Measurements from ENCODE around the gene MAEA. TPM values are rescaled to one million over a fixed set of nuclear protein-coding genes. Genes with fewer than 3 reads are reported as not detected.
"Not testable (repeated sequence)": the region's sequence is repeated elsewhere in the genome, so short reads cannot be mapped to it uniquely, and the experiment has no call there.

Gene MAEA
- total RNA-seq, 1 experiment from 2014 or later, result 54.3 TPM

DNA sequence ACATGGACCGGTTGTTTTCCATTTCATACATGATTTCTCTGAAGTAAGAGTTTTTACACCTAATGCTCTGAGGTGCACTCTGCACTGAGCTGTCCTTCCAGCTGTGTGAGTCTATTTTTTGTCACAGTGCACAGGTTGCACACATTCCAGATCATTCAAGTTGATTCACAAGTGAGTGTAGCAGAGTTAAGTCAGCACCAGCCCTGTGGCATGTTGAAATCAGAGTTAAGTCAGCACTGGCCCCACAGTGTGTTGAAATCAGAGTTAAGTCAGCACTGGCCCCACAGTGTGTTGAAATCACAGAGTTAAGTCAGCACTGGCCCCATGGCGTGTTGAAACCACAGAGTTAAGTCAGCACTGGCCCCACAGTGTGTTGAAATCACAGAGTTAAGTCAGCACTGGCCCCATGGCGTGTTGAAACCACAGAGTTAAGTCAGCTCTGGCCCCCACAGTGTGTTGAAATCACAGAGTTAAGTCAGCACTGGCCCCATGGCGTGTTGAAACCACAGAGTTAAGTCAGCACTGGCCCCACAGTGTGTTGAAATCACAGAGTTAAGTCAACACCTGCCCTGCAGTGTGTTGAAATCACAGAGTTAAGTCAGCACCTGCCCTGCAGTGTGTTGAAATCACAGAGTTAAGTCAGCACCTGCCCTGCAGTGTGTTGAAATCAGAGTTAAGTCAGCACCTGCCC, 45.6 kb downstream of the MAEA start:
- DNase-seq (ENCODE audit: low spot score), result not testable (repeated sequence)

DNA sequence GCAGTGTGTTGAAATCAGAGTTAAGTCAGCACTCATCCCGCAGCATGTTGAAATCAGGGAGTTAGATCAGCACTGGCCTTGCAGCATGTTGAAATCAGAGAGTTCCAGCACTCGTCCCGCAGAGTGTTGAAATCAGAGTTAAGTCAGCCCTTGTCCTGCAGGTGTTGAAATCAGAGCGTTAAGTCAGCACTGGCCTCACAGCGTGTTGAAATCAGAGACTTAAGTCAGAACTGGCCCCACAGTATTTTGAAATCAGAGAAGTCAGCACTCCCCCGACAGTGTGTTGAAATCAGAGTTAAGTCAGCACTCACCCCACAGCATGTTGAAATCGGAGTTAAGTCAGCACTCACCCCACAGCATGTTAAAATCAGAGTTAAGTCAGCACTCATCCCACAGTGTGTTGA, 46.4 kb downstream of the MAEA start:
- no peak for DNase-seq (ENCODE audit: low spot score)

DNA sequence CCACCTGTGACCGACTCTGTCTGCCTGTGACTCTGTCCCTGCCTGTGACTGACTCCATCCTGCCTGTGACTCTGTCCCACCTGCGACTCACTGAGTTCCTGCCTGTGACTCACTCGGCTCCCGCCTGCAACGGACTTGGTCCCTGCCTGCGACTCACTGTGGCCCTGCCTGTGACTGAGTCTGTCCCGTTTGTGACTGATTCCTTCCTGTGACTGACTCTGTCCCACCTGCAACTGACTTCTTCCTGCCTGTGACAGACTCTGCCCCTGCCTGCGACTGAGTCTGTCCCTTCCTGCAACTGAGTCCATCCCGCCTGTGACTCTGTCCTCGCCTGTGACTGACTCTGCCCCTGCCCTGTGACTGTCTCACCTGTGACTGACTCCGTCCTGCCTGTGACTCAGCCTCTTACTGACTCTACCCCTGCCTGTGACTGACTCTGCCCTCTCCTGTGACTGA, 47.7 kb downstream of the MAEA start:
- no peak for DNase-seq (ENCODE audit: low spot score)

DNA sequence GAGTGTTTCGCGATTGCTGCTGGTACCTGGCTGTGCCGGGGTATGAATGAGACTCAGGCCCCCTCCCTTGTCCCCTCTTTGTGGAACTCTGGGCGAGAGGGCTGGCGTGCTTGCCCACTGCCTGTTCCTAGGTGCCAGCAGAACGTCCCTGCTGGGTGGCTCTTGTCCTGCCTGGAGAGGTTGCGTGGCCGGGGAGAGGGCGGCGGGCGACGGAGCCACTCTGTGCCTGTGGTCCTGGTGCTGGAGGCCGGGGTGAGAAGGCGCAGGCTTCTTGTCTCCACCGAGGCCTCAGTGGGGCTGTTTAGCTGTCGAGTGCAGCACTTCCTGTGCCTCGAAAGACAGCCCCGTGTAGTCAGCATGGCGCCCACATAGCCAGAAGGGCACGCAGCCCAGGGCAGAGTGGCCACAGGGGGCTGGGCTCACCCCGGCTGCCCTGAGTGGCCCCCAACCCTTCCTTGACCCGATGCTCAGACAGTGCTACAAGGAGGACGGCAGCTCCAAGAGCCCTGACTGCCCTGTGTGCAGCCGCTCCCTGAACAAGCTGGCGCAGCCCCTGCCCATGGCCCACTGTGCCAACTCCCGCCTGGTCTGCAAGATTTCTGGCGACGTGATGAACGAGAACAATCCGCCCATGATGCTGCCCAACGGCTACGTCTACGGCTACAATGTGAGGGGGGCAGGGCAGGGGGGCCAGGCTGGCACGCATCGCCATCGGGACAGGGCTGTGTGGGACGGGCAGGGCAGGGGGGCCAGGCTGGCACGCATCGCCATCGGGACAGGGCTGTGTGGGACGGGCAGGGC, 48.5 kb downstream of the MAEA start:
- no peak for DNase-seq (ENCODE audit: low spot score)

DNA sequence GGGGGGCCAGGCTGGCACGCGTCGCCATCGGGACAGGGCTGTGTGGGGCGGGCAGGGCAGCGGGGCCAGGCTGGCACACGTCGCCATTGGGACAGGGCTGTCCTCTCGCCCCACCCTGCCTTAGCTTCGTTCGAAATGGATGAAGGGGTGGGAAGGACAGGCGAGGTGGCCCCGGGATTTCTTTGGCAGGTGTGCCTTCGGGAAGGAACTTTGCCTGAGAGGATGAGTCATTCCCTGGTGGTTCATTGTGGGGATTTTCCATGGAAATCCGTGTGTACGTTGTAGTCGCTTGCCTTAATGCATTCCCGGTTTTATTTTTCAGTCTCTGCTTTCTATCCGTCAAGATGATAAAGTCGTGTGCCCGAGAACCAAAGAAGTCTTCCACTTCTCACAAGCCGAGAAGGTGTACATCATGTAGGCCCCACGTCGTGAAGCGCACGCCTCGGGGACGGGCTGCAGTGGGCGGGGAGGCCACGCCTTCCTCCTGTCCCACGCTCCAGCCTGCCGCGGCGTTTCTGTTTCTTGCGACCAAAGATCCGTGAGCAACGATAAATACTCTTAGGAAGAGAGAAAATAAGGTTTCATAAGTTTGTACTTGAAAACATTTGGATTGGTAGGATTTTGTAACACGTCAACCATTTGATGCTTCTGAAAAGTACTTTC, 49.2 kb downstream of the MAEA start:
- no peak for DNase-seq (ENCODE audit: low spot score)

DNA sequence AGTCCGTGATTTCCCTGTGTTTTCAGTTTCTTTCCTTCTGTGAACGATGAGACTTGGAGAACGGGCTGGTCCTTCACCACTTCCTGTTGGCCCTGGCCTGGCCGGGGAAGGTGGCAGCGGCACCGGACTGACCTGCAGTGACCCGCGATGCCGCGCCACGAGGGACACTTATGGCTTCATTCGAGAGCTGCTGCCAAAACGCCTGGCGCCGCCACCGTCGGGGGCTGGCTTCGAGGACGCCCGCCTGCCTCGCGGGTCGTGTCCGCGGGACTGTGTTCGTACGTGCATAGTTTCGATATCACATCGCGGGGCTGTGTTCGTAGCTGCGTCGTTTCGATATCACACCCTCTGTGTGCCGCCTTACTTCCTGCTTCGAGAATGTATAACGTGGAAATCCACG, 49.8 kb downstream of the MAEA start:
- no peak for DNase-seq (ENCODE audit: low spot score)

DNA sequence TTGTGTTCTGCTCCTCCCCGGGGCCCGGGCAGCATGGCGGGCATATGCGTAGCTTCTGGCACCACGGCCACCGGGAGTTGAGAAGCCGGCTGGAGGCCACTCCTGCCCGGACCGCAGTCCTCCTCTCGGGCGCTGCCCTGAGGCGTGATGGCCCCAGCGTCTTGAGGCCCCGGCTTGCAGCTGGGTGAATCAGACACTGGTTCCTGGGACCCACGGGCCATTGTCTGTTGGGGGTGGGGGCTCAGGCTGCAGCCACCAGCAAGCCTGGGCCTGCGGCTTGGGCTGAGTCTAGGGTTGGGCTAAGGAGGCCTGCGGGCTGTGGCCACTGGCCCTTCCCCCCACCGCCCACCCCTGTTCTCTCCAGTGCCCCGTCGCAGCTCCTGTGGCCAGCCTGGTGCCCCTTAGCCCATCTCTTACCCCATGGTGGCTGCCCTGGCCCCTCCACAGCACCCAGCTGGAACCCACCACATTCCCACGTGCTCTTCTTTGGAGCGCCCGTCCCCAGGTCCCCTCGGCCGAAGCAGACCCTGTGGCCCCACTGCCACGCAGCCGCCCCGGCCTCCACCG, 50.6 kb downstream of the MAEA start:
- DNase-seq (ENCODE audit: low spot score), result no peak

DNA sequence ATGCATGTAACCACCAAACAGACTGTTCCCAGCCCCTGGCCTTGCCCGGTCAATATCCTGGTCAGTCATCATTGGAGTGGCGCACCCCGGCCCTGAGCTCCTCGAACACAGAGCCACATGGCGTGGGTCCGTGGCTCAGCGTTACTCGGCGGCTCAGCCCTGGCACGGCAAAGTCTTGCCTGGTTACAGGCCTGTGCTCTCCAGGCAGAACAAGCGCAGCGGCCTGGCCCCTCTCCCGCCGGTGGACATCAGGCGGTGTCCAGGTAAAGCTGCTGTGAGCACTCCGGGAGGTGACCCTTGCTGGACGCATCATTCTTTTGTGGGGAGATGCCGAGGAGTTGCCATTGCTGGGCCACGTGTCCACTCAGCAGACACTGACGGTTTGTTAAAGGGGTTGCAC, 51.2 kb downstream of the MAEA start:
- DNase-seq (ENCODE audit: low spot score), result no peak

DNA sequence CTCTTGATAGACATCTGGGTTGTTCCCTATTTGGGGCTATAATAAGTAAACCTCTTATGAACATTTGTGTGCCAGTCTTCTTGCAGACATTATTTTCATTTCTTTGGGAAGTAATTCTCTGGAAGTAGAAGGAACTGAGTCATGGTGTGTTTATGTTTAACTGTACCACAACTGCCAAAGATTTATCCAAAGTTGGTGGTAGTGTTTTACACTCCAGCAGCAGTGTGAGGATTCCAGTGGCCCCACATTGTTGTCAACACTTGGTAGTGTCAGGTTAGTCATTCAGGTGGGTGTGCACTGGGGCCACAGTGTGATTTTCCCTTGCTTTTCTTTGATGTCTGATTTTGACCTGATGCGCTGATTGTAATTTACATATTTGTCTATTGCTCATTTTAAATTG, 52.3 kb downstream of the MAEA start:
- DNase-seq (ENCODE audit: low spot score), result no peak

DNA sequence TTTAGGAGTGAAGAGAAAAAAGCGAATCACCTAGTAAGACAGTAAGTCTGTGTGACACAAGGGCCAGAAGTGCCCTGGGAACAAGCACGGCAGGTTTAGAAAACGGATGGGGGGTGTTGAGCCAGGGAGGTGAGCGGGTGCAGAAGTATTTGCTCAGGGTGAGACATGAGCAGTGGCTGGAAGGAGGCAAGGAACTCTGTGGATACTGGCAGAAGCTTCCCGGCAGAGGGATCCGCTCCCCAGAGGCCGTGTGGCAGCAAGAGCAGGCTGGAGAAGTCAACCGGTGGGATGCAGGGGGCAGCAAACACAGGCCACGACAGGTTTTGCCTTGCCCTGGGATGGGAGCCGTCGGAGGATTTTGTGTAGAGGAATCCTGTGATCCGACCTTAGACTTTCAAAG, 55.0 kb downstream of the MAEA start:
- DNase-seq (ENCODE audit: low spot score), result no peak

DNA sequence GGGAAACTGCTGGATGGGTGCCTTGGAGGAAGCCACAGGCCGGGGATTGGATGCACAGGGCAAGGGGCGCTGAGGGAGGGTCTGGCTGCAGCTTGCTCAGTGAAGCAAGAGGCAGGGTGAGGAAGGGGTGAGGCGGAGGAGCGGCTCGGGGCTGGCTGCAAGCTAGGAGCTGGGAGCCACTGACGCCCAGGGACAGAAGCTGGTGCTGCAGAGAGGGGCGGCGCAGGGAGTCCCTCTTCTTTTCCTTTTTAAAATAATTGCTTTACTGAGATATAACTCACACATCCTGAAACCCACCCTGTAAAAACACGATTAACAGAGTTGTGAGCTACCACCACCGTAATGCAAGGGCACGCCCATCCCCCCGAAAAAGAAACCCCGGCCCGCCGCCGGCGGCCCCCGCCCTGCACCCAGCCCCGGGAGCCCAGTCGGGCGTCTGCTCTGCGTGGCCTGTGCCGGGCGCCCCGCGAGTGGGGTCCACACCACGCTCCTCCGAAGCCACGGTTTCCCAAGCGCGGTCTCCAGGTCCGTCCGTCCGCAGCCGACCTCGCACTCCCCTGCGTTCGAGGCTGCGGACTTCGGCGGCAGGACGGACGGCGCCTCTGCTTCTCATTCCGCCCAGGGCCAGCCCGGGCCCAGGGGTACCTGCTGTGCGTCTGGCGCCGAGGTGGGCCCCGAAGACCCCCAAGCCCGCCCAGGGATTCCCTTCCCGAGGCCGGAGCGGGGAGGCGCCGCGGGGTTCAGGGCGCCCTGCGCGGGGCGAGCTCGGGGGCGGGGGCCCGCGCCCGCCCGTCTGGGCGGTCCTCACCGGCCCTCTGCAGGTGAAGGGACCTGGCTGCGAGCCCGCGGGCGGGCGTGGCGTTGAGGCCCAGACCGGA, 56.5 kb downstream of the MAEA start:
- DNase-seq (ENCODE audit: low spot score), result peak; percentile 41

DNA sequence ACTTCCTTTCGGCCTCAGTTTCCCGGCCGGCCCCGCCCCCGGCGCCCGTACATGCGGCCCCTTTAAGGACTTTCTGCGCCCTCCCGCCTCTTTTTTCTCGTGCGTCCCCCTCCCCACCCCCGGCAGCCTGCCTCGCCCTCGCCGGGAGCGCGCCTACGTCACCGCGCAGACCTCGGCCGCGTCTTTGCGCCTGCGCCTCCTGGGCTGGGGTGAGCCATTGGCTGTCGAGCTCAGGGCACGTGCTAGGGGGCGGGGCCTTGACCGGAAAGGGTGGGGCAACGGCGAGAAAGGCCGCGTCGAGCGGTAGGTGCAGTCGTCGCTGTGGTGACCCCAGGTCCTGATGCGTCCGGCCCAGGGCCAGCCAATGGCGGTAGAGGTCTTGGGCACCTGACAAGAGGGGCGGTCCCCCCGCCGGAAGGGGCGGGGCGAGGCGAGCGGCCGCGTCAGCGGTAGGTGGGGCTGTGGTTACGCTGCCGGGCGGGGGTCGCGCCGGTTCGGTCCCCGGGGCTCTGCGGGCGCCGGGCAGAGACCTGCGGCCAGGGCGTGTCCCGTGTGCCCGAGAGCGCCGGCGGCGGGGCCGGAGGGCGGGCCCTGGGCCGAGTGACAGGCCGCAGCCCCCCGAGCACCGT, 57.2 kb downstream of the MAEA start, which contains the start of gene UVSSA:
Gene UVSSA, plus strand, starts transcription at position 428 of the 629 bp plus-strand sequence. CDS start 884 bp downstream, outside the sequence.
- DNase-seq (ENCODE audit: low spot score), result peak; percentile 100

DNA sequence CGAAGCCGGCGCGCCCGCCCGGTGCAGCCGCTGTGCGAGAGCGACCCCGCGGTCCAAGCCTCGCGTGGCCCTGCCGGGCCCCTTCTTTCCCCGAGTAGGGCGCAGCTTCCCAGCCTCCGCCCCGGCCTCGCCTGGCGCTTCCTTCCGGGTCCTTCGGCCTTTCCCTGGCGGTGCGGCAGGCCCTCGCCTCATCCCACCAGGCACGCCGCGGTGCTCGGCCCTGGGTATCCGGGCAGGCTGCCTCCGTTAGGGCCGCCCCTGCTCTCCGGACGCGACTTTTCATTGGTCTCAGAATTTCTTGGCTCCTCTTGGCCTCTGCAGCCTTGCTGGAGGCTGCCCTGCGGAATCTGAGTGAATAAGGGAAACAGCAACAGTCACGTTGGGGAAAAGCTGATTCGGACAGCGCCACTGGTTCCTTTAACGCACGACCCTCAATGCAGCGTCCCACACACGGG, 57.7 kb downstream of the MAEA start:
- peak; percentile 42 for DNase-seq (ENCODE audit: low spot score)

DNA sequence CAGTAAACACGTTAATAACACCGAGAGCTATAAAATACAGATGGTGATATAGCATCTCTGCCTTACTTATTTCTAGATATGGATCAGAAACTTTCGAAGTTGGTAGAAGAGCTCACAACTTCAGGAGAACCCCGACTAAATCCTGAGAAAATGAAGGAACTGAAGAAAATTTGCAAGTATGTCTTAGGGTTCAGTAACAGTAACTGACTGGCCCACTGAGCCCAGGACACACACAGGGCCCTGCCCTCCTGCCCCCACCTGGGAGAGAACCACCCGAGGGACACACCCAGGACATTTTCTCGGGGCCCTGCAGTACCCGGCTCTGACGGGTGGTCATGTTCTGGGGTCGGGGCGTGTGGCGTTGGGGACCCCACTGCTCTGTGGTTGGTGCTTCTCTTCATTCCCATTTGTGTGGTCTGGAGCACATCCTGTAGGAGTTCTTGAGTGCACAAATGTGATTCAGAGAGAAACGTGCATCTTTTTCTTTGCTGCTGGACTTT, 58.4 kb downstream of the MAEA start:
- DNase-seq (ENCODE audit: low spot score), result no peak

DNA sequence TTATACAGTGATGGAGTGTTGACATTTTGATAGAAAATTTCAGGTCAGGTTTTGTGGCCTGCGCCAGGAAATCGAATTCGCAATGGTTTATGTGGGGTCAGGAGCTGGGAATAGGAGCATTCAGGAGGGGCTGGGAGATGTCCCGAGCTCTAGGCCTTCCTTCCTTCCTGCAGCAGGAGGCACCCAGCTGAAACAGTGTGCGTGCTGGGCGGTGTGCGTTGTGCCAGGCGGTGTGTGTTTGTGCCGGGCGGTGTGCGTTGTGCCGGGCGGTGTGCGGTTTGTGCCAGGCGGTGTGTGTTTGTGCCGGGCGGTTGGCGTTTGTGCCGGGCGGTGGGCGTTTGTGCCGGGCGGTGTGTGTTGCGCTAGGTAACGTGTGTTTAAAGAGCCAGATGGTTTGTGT, 59.1 kb downstream of the MAEA start:
- no peak for DNase-seq (ENCODE audit: low spot score)

DNA sequence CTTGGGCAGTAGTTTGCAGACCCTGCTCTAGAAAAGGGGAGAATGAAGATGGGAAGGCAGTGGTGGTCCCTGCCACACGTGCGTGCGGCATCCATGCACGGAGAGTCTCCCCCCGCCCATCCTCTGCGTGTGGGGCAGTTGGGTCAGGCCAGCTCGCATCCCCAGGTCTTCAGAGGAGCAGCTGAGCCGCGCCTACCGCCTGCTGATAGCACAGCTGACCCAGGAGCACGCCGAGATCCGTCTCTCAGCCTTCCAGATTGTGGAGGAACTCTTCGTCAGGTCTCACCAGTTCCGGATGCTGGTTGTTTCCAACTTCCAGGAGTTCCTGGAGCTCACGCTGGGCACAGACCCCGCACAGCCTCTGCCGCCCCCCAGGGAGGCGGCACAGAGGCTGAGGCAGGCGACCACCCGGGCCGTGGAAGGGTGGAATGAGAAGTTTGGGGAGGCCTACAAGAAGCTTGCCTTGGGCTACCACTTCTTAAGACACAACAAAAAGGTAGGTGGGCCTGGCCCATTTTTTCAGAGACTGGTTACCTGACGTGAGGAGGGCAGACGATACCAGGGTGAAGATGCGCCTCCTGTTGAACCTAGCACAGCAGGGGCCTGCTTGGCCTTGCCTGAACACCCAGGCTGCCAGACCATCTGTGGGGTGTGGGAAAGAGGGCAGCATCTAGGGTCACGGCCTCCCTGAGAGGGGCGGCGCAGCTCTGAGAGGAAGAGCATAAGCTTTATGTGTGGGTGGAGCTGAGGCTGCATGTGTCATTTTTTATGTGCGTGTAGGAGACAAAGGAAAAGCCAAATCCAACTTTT, 59.9 kb downstream of the MAEA start:
- no peak for DNase-seq (ENCODE audit: low spot score)

DNA sequence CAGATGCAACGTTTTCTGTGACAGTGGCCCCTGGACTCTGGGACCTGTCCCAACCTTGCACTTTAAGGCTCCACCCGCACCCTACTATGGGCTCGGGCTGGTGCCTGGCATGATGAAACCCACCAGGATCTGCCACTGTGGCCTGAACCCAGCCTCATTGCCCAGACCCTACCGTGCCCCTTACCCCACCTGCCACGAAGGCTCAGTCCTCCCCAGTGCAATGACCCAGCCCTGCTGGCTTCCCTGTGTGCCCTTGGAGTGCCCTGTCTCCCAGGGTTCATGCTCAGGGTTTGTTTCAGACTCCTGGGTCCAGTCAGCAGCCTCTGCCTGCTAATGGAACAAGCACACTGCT, 60.5 kb downstream of the MAEA start:
- no peak for DNase-seq (ENCODE audit: low spot score)

DNA sequence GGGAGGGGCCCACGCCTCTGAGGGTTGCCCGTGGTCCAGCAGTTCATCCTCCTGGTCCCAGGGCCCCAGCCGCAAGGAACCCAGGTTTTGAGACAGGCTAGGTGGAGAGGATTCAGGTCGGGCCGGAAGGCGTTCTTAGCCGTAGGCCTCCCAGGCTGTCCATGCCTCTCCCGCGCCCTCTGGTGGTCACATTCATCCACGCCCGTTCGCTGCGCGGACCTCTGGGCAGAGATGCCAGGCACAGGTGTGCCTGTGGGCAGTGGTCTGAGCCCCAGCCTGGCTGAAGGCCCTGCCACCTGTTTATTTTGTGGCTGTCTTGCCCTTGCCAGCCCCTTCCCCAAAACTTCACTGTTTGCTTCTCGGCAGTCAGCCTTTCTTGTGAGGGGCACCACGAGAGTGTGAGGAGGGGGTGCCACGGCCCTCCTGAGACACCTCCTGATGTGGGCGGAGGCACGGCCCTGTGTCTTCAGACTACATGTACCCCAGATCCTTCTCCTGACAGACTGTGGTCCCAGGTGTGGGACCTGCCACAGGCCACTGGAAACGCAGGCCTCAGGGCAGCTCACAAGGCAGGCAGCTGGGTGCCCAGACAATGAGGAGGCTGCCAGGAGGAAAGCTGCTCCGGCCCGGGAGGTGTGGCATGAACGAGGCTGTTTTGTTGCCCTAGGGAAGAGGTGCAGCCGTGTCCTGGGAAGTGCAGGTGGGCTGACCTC, 62.3 kb downstream of the MAEA start:
- DNase-seq (ENCODE audit: low spot score), result peak; percentile 78

DNA sequence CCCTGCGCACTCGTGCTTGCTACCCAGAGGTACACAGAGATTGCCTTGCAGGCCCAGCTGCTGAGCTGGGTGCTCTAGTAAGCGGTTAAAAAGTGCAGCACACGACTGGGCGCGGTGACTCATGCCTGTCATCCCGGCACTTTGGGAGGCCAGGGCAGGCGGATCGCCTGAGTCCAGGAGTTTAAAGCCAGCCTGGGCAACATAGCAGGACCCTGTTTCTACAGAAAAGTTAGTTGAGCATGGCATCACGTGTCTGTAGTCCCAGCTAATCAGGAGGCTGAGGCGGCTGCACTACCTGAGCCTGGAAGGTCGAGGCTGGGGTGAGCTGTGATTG, 62.8 kb downstream of the MAEA start:
- DNase-seq (ENCODE audit: low spot score), result no peak
